Gastrocnemius medialis (tissue), 4 donors: ENCODE measurements around the gene RBM47. TPM values are rescaled to one million over a fixed set of nuclear protein-coding genes. Genes with fewer than 3 reads are reported as not detected.
A peak's percentile ranks its signal among the peaks of the same experiment; 100 is the strongest.
"Not testable (repeated sequence)": the region's sequence is repeated elsewhere in the genome, so short reads cannot be mapped to it uniquely, and the experiment has no call there.

Source experiments
- ATAC-seq, 2 donors: fragments of 150-250 bp; one replicate each; pipeline ENCODE4 v1.9.1; 2016
- DNase-seq, 2 donors: peaks; one replicate each; pipeline ENCODE4 v3.0.0-alpha.2; 2019
- H3K27ac ChIP-seq, 4 donors: fragments of 200-600 bp; sonication (generic); 1 replicate in 1 of 4; 2 replicates in 3 of 4; pipeline ENCODE4 v1.5.1; 2016 to 2018; ENCODE audit warnings: mild to moderate bottlenecking in 2 of 4, moderate library complexity in 1 of 4
- H3K27me3 ChIP-seq, 3 donors: fragments of 200-600 bp; sonication (generic) in 2 of 3; 1 replicate in 1 of 3; 2 replicates in 2 of 3; pipeline versions ENCODE4 v1.5.1 to v1.6.0; 2016 to 2019; ENCODE audit warnings: mild to moderate bottlenecking in 1 of 3, moderate library complexity in 1 of 3
- H3K36me3 ChIP-seq, 2 donors: fragments of 200-600 bp; sonication (generic) in 1 of 2; one replicate each; pipeline ENCODE4 v1.5.1; 2017 to 2018
- H3K4me1 ChIP-seq, 2 donors: fragments of 200-600 bp; sonication (generic) in 1 of 2; one replicate each; pipeline ENCODE4 v1.5.1; 2016 to 2017; ENCODE audit warnings: mild to moderate bottlenecking in 2 of 2
- H3K4me3 ChIP-seq, 4 donors: fragments of 200-600 bp; sonication (generic) in 3 of 4; 1 replicate in 1 of 4; 2 replicates in 3 of 4; pipeline ENCODE4 v1.5.1; 2016 to 2019; ENCODE audit warnings: mild to moderate bottlenecking in 2 of 4
- H3K9me3 ChIP-seq, 3 donors: fragments of 200-600 bp; sonication (generic) in 2 of 3; 1 replicate in 1 of 3; 2 replicates in 2 of 3; pipeline ENCODE4 v1.5.1; 2016 to 2019
- CTCF ChIP-seq, 5 experiments: fragments of 450-650 bp in 3 of 5; fragments of 200-600 bp in 2 of 5; sonication (generic) in 2 of 5; IDR thresholded peaks in 4 of 5; conservative IDR thresholded peaks in 1 of 5; 1 replicate in 4 of 5; 2 replicates in 1 of 5; pipeline ENCODE4 v1.5.1; 2016 to 2019; ENCODE audit warnings: antibody characterized with exemption in 5 of 5, mild to moderate bottlenecking in 3 of 5, moderate library complexity in 3 of 5
- POLR2A ChIP-seq, 2 donors: fragments of 450-650 bp; IDR thresholded peaks; one replicate each; pipeline ENCODE4 v1.6.1; 2017; ENCODE audit warnings: antibody characterized with exemption in 2 of 2, mild to moderate bottlenecking in 2 of 2, moderate library complexity in 2 of 2
- in situ Hi-C, 4 donors: fragments of 200-750 bp; cut with MboI; loops; one replicate each; pipeline versions ENCODE4 v1.15.0 to v1.8.0; 2017; ENCODE audit warnings: low sequenced_read_pairs in 4 of 4
- intact Hi-C: fragments of 100-400 bp; cut with DNase I; formaldehyde crosslinking; loops from one replicate; pipeline ENCODE4 v1.15.1; 2023; ENCODE audit warnings: low total_unique reads
- total RNA-seq, 4 donors: library from RNA; depleted of rRNA; stranded (reverse); fragments of >200 nt; gene quantifications; one replicate each; pipeline versions ENCODE4 v1.1.0 to v1.2.3, GENCODE V29; 2016

The RBM47 gene
- total RNA-seq, 4 donors from 2014 or later = 1.5 to 8.7 (median 4.3) TPM

GRCh38 chr4:40557736-40558135 is 71.9 kb downstream of the RBM47 start:
- intact Hi-C loops (no loop called here), in situ Hi-C loops (no loop called here)
- ATAC-seq (no peak), DNase-seq (no peak)
- H3K9me3 ChIP-seq = no peaks in the 10 kb centered on the region
- H3K4me1 ChIP-seq = no peaks in the 10 kb centered on the region
- TF ChIP-seq CTCF (IDR thresholded peaks at IDR 0.05 in 4 of 5, conservative IDR thresholded peaks at IDR 0.05 in 1 of 5) = no peak
- no peak for TF ChIP-seq POLR2A (IDR thresholded peaks at IDR 0.05)
- H3K36me3 ChIP-seq = no peaks in the 10 kb centered on the region
- H3K4me3 ChIP-seq = no peak overlapping the region
- no peaks in the 10 kb centered on the region for H3K27me3 ChIP-seq
- no peak overlapping the region for H3K27ac ChIP-seq

DNA sequence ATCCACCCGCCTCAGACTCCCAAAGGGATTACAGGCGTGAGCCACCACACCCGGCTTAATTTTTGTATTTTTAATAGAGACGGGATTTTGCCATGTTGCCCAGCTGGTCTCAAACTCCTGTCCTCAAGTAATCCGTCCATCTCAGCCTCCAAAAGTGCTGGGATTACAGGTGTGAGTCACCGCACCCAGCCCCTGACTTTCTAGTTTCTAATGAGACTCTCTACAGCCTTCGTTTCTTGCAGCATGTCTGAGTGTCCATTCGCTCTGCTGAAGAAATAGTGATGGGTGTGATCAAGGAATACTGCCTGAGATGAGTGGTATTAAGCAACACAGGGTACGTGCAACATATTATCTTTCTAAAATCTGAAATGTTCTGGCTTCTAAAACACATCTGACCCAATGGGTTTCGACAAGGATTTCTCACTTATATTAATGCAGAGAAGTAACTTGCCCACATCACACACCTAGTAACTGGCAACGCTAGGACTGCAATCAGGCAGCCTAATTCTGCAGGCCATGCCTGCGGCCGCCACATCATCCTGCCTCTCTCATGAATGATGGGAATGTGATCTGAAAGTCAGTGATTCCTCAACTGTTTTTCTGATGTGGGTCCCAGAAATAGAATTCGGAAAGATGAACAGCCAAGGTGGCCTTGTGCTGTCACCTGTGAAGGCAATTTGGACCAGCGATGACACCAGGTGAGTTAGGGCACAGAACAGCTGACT is 74.3 kb downstream of the RBM47 start:
- Histone ChIP-seq H3K4me3 (no peak overlapping the region), H3K4me1 (no peaks in the 10 kb centered on the region)

DNA sequence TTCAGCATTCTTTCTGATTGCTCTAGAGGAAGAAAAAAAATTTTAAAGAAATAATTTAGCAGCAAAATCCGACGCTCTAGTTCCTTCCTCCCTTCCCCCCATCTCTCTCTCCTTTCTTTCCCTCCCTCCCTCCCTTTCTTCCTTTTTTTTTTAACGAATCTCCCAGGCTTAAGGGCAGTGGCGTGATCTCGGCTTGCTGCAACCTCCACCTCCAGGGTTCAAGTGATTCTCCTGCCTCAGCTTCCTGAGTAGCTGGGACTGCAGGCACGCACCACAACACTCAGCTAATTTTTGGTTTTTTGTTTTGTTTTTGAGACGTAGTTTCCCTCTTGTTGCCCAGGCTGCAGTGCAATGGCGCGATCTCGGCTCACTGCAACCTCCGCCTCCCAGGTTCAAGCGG is 75.0 kb downstream of the RBM47 start:
- H3K27me3 ChIP-seq, H3K27ac ChIP-seq, H3K4me3 ChIP-seq, H3K9me3 ChIP-seq, ATAC-seq, DNase-seq, H3K4me1 ChIP-seq, in situ Hi-C loops, intact Hi-C loops, H3K36me3 ChIP-seq: not testable (repeated sequence)

More for the DNA sequence above, 74.3 kb downstream of the RBM47 start:
- Histone ChIP-seq H3K27me3 (no peaks in the 10 kb centered on the region), H3K36me3 (no peaks in the 10 kb centered on the region), H3K9me3 (no peaks in the 10 kb centered on the region), H3K27ac (no peak overlapping the region)
- ATAC-seq (no peak), DNase-seq (no peak)
- intact Hi-C loops = no loop called here
- no peak for TF ChIP-seq POLR2A (IDR thresholded peaks at IDR 0.05)
- TF ChIP-seq CTCF (IDR thresholded peaks at IDR 0.05 in 4 of 5, conservative IDR thresholded peaks at IDR 0.05 in 1 of 5) = no peak
- in situ Hi-C loops = no loop called here

DNA sequence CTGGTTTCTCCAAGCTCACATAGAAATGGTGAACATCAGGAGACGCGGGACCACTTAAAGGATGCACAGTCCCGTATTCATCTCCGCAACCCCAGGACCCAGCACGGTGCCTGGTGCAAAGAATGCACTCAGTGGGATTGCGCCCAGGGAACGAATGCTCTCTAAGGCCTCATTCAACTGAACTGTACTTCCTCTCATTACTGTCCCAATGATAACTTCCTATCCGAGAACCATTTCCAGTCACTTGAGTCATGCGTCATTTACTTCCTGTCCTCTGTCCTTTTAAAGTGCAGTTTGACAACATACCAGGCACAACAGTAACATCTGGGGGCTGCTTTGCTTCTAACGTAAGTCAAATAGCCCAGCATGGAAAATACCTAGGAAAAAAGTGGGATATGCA is 75.7 kb downstream of the RBM47 start:
- ATAC-seq (peak in 1 of 2 donors; percentile 53), DNase-seq (peak in 1 of 2 donors; percentile 7)
- Histone ChIP-seq H3K27ac (no peak overlapping the region), H3K9me3 (no peaks in the 10 kb centered on the region), H3K36me3 (no peaks in the 10 kb centered on the region), H3K4me3 (no peak overlapping the region), H3K27me3 (no peaks in the 10 kb centered on the region), H3K4me1 (no peaks in the 10 kb centered on the region)
- intact Hi-C loops (no loop called here), in situ Hi-C loops (no loop called here)
- TF ChIP-seq POLR2A (IDR thresholded peaks at IDR 0.05) = no peak
- no peak for TF ChIP-seq CTCF (IDR thresholded peaks at IDR 0.05 in 4 of 5, conservative IDR thresholded peaks at IDR 0.05 in 1 of 5)

DNA sequence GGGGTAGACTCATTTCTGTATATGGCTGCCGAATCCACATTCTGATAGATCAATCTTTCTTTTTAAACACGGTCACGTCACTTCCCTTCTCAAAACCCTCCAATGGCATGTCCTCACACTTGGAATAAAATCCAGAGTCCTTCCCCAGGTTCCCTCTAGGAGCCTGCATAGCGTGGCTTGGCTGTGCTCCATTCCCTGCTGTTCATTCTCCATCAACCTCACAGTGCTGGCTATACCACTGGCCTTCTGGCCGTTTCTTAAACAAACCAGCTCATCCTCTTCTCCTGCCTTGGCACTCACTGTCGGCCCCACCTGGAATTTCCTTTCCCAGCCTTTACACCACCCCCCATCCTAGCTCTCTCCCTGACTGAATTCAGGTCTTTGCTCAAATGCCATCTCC is 77.1 kb downstream of the RBM47 start:
- intact Hi-C loops = no loop called here
- no peaks in the 10 kb centered on the region for H3K36me3 ChIP-seq
- no peak for ATAC-seq
- TF ChIP-seq POLR2A (IDR thresholded peaks at IDR 0.05) = no peak
- TF ChIP-seq CTCF (IDR thresholded peaks at IDR 0.05 in 4 of 5, conservative IDR thresholded peaks at IDR 0.05 in 1 of 5) = no peak
- no peak for DNase-seq
- no peak overlapping the region for H3K27ac ChIP-seq
- in situ Hi-C loops = no loop called here
- no peaks in the 10 kb centered on the region for H3K9me3 ChIP-seq
- H3K27me3 ChIP-seq = no peaks in the 10 kb centered on the region
- no peak overlapping the region for H3K4me3 ChIP-seq
- H3K4me1 ChIP-seq = no peaks in the 10 kb centered on the region

- H3K36me3 ChIP-seq, DNase-seq, H3K27me3 ChIP-seq, ATAC-seq, H3K4me1 ChIP-seq, H3K9me3 ChIP-seq, H3K27ac ChIP-seq, intact Hi-C loops, in situ Hi-C loops: not testable (repeated sequence)
- H3K4me3 ChIP-seq = peak overlapping the region; percentile 0 to 39 (median 20)
Observed at GRCh38 chr4:40551568-40552136, 78.0 kb downstream of the RBM47 start.
